ENCODE results near the gene TADA1.

DNA sequence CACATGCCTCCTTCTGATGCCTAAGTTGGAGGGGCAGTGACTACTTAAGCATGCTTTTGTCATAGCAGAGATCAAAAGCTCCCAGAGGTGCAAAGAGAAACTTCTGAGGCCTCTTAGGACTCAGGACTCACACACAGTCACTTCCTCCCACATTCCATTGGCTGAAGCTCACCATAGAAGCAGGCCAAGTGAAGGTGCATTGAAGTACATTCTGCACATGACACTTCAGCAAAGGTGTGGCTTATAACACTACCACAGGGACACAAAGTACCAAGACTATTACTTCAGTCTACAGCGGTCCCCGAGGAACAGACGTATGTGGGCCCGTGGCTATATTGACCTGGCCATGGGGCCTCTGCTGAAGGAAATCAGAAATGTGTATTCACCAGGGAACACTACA is 39.3 kb downstream of the TADA1 start:
- TF ChIP-seq, protein P1, sequence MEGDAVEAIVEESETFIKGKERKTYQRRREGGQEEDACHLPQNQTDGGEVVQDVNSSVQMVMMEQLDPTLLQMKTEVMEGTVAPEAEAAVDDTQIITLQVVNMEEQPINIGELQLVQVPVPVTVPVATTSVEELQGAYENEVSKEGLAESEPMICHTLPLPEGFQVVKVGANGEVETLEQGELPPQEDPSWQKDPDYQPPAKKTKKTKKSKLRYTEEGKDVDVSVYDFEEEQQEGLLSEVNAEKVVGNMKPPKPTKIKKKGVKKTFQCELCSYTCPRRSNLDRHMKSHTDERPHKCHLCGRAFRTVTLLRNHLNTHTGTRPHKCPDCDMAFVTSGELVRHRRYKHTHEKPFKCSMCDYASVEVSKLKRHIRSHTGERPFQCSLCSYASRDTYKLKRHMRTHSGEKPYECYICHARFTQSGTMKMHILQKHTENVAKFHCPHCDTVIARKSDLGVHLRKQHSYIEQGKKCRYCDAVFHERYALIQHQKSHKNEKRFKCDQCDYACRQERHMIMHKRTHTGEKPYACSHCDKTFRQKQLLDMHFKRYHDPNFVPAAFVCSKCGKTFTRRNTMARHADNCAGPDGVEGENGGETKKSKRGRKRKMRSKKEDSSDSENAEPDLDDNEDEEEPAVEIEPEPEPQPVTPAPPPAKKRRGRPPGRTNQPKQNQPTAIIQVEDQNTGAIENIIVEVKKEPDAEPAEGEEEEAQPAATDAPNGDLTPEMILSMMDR (IDR thresholded peaks at IDR 0.05) = no peak
- TF ChIP-seq POLR2A (IDR thresholded peaks at IDR 0.05) (no peak), POLR2AphosphoS5 (IDR thresholded peaks at IDR 0.05) (no peak), EP300 (IDR thresholded peaks at IDR 0.05) (no peak)

Measured in stomach (tissue), 4 donors.